Activated CD8-positive, alpha-beta memory T cell treated with anti-CD3 and anti-CD28 coated beads, Interleukin-2, amount 50 U/mL, for 24 hours (primary cell): ENCODE results near the gene CD79A.

Experiments
- DNase-seq: peaks from one replicate; pipeline ENCODE4 v3.0.0-alpha.2; 2020; ENCODE audit errors: extremely low read depth

Gene CD79A

DNA sequence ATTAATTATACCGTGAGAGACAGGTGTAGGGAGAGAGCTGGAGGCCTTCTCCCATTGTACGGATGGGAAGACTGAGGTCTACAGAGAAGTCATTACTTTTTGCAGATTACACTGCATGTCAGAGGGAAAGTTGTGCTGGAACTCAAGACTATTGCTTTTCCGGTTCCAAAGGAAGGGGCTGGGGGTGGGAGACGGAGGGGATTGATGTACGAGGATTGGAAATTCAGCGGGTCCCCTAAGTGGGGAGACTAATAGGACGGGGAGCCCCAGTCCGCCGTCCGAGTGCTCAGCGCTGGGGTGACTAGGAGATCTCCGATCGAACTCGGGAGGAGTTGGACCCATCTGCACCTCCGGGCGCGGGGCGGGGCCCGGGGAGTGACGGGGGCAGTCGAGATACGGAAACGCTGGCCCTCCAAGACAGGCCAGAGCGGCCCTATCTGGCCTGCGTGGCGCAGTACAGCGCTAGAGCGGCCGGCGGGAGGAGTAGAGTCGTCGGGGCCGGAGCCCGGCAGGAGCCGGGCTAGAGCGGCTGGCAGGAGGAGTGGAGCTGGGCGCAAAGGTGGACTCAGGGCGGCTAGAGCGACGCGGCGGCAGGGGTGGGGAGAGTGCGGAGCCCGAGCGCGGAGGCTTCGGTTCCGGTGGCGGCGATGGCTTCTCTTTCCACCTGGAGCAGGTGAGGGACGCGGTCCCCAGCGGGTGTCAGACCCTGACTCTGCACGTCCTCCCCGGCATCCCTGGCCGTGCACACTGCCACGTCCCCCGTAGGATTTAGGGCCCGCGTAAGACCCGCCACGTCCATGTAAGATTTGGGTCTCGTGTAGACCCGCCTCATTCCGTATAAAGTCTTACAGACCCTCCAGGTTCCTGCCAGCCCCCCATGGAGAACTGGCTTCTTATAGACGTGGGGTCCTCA lies 7.0 kb downstream of the CD79A start:
- DNase-seq: peak; percentile 76

DNA sequence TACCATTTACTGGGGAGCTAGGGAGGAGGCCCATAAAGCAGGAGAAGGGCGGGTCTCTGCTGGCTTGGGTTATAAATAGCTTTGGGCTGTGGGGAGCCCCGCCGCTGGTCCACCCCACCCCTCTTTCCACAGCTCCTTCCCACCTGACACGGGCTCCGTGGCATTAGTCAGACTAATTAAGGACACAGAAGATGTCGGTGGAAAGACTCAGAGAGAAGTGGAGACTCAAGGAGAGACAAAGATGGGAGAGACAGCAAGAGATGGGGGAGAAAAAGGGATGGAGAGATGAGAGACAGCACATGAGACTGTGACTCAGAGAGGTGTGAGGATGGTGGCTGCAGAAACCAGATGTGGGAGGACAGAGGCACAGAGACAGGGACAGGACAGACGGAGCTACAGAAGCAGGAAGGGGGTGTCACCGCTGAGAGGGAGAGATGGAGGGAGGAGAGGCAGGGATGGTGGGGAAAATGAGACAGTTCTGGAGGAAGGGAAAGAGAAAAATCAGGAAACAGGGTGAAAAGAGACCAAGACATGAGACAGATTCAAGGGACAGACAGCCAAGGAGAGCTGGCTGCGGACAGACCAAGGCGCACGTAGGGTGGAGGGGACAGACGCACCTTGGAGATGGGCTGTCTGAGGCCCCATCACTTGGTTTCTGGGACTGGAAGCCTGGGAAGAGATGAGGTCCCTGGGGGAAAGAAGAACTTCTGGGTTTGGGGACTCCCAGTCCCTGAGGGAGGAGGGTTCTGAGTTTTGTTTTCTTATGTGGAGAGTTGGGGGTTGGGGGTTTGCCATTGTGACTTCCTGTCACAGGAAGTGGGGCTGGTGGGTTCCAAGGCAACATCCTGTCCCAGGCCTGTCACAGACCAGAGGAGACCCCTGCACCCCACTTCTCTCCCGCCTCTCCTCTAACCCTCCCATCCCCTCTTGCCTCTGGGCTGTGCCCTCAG lies 10.0 kb downstream of the CD79A start:
- no peak for DNase-seq

DNA sequence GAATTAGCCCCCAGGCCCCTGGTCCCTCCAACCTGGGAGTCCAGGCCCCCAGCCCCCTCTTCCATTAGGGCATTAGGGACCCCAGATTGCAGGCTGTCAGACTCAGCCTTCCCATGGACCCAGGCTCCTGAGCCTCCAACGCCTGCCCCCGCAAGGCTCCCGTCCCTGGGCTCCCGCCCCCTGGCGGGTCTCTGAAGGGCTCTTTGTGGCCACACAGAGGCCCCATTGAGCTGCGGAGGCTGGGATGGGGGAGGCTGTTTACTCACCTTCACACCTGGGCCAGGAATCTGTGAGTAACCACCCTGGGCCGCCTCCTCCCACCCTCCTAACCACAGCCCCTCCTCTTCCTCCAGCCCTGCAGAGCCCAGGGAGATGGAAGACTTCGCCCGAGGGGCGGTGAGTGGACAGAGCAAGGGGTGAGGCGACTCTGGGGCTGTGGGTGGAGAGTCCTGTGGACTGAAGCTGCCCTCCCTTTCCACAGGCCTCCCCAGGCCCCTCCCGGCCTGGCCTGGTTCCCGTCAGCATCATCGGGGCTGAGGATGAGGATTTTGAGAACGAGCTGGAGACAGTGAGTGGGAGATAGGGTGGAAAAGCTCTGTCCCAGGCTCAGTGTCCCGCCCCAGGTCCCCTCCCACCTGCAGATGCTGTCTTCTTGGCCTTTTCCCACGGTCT lies 10.8 kb downstream of the CD79A start:
- DNase-seq: peak; percentile 72

DNA sequence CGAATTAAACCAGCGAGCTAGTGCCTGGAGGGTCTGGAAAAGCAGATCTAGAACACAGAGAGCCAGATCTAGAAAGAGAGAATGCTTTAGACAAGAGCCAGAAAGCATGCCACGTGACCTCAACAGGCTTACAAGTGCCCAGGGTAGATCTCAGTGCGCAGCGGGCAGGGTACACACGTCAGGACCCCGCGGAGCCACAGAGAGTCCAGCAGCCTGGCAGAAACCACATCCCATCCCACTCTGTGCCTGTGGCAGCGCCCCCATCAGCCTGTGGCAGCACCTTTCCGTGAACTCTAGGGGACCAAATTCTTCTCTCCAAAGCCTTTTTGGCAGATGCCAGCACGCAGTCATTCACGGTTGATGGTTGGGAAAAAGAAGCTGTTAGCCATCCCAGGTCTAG lies 11.8 kb downstream of the CD79A start:
- DNase-seq: no peak

DNA sequence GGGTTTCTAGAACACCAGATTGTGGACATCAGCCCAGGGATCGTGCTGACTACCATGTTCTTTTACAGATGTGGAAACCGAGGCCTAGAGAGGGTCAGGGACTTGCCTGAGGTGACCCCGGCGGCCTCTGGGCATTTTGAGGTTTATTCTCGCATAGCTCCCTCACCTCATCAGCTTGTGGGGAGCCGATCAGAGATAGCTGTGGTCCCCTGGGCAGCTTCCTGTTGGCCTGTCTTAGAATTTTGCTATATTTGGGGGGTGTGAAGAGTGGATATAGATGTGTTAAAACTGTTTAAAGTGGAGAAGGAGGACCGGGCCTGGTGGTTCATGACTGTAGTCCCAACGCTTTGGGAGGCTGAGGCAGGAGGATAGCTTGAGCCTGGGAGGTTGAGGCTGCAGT lies 12.8 kb downstream of the CD79A start:
- DNase-seq: no peak

DNA sequence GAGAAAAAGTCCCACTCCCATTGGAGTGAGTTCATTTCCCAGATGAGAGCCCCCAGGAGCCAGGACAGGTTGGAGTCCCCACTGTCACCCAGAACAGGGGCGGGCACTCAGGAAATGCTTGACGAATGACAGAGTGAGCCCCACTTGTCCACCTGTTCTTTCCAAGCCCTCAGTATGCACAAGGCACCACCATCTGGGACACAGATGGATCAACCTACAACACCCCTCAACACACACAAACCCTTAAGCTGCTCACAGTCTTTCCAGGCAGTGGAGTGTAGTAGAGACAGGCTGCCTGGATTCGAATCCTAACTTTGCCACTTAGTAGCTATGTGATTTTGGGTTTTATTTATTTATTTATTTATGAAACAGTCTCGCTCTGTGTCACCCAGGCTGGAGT lies 13.9 kb downstream of the CD79A start:
- DNase-seq: no peak

DNA sequence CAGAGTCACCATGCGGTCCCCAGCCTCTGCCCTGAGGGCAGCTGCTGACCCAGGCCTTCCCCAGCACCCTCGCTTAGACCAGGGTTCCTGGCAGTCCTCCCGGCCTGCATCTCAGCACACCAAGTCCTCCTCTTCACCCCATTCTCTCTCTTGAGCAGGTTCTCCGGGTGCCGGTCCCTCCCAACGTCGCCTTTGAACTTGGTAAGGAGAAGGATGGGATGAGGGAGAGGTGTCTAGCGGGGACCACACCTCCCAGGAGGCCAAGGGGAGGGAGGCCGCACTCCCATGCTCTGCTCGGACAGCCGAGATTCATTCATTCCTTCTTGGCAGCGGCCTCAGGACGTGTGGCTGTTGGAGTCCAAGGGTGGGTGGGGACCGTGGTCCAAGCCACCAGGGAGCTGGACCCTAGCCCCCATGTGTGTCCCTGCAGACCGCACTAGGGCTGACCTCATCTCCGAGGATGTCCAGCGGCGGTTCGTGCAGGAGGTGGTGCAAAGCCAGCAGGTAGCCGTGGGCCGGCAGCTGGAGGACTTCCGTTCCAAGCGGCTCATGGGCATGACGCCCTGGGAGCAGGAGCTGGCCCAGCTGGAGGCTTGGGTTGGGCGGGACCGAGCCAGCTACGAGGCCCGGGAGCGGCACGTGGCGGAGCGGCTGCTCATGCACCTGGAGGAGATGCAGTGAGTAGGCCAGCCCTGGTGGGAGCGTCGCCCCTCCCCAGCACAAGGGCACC lies 15.3 kb downstream of the CD79A start:
- DNase-seq: no peak

DNA sequence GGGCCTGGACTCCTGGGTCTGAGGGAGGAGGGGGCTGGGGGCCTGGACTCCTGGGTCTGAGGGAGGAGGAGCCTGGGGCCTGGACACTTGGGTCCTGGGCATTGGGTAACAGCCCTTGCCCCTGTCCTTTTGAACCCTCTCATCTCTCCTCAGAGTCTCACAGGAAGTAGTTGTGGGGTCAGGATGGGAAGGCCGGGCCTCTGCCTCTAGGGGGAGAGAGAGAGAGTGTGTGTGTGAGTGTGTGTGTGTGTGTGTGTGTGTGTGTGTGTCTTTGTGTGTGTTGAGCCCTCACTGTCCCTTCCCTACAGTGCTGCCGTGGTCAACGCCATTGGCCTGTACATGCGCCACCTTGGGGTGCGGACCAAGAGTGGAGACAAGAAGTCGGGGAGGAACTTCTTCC lies 16.8 kb downstream of the CD79A start:
- DNase-seq: no peak

DNA sequence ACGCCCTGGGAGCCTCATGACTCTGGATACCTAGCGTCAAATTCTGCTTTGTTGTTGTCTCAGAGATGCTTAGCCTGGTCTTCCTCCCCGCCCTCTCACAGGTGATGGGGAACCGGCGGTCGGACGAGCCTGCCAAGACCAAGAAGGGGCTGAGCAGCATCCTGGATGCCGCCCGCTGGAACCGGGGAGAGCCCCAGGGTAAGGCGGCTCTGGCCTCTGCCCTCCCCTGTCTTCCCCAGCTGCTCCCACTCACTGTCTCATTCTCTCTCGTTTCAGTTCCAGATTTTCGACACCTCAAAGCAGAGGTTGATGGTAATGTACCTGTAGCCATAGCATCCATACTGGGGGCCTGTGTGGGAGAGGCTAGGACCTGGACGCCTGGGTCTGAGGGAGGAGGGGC lies 17.3 kb downstream of the CD79A start:
- DNase-seq: no peak

DNA sequence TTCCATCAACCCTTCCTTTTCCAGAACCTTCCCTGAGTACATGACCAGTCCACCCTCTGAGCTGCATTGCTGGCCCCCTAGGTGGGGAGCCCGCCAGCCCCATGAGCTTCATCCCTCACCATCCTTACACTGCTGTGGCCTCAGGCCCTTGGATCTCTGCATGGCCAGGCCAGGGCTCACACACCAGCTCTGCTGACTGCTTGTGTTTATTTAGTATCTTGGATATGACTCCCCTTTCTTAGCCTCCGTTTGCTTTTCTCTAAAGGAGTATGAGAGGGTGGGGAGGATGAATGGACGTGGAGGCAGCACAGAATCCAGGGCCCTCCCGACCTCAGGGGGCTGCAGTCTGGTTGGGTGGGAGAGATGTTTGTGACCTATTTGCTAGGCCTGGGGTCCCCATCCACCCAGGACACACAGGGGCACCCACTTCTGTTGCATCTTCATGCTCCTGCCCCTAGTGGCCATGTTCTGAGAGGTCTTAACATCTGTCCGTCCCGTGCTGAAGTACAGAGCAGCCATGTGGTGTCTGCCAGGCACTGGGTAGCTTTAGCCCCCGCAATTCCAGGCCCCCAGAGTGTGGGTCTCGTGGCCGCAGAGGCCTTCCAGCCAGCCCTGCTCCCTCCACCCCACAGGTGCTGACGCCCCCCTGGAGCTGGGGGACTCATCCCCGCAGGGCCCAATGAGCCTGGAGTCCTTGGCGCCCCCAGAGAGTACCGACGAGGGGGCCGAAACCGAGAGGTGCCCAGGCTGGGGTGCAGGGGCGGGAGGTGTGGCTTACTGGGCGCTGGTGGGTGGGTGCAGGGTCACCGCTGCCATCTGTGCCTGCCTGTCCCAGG lies 18.9 kb downstream of the CD79A start:
- no peak for DNase-seq

DNA sequence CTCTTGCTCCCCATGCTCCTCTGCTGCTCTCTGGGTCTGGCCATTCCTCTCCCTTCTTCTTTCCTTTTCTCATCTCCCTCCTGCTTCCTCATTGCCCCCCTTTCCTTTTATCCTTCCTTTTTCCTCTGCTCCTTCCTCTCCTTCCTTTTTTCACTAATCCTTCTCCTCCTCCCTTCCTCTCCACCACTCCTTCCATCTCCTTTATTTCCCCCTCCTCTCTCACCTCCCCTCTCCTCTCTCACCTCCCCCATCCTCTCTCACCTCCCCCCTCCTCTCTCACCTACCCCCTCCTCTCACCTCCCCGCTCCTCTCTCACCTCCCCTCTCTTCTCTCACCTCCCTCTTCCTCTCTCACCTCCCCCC lies 19.5 kb downstream of the CD79A start:
- no peak for DNase-seq

DNA sequence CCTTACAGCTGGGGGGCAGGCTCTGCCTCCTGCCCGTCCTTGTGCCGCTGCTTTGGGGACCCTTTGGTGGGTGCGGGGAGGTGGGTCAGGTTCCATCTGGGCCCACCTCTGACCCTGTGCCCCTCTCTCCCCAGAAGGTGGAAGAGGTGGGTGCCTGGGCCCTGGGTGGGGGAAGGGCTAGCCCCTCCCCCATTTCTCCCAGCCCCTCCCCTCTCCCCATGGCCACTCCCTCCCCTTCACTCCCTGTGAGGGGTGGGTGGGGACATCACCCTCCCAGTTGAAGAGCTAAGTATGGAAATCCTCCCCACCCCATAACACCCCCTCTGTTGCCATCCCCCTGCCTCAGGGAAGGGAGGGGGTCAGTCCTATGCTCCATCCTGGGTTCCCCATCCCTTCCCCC lies 20.1 kb downstream of the CD79A start:
- no peak for DNase-seq

DNA sequence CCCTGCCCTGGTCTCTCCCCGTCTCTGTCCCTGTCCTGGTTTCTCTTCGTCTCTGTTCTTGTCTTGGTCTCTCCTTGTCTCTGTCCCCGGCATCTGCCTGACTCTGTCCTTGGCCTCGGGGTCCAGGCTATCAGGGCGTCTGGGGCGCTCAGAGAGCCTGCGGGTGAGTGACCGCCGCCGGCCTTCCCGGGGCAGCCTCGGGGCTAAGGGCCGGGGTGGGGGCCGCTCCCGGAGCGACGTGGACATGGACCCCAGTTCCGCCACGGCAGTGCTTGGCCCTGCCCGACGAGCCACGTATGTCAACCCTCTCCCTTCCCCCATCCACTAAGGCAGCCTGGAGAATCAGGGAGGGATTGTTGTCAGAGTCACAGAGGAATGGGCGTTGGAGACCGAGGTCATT lies 20.7 kb downstream of the CD79A start:
- no peak for DNase-seq

DNA sequence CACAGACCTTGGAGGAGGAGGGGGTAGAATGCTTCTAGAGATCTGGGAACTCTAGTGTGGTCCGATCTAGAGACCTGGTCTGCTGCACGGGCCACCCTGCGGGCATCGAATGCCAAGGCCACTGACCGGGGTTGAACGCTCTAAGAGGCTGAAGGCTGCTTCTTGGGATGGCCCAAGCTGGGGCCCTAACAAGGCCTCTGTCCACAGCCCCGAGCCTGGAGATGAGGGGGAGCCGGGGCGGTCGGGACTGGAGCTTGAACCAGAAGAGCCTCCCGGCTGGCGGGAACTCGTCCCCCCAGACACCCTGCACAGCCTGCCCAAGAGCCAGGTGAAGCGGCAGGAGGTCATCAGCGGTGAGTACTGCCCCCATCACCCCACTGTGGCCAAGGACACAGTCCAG lies 21.2 kb downstream of the CD79A start:
- DNase-seq: no peak

DNA sequence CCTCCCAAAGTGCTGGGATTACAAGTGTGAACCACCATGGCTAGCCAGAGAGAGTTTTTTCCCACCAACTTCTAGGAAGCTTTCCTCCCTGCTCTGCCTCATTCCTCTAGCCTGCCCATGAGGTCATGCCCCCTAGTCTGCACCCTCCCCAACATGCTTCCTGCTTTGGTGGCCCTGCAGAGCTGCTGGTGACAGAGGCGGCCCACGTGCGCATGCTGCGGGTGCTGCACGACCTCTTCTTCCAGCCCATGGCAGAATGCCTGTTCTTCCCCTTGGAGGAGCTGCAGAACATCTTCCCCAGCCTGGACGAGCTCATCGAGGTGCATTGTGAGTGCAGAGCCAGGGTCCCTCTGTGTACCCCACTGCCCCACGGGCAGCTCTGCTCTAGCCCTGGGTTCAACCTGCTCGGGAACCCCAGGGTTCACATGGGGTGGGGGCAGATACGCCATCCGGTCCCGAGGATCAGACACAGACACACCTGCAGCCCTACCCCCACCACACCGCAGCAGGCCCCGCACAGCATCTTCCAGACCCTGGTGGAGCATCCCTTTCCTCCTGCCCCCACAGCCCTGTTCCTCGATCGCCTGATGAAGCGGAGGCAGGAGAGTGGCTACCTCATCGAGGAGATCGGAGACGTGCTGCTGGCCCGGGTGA lies 24.8 kb downstream of the CD79A start:
- no peak for DNase-seq

DNA sequence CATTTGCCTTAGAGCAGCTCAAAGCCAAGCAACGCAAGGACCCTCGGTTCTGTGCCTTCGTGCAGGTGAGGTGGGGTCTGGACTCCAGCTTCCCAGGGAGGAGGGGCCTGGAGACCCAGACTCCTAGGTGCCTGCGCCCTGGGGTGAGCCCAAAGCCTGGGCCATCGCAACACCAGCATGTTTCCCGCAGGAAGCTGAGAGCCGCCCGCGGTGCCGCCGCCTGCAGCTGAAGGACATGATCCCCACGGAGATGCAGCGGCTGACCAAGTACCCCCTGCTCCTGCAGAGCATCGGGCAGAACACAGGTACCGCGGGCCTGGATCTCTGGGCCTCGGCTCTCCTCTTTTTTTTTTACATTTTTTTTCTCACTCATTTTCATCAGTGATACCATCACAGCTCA lies 25.5 kb downstream of the CD79A start:
- DNase-seq: no peak

DNA sequence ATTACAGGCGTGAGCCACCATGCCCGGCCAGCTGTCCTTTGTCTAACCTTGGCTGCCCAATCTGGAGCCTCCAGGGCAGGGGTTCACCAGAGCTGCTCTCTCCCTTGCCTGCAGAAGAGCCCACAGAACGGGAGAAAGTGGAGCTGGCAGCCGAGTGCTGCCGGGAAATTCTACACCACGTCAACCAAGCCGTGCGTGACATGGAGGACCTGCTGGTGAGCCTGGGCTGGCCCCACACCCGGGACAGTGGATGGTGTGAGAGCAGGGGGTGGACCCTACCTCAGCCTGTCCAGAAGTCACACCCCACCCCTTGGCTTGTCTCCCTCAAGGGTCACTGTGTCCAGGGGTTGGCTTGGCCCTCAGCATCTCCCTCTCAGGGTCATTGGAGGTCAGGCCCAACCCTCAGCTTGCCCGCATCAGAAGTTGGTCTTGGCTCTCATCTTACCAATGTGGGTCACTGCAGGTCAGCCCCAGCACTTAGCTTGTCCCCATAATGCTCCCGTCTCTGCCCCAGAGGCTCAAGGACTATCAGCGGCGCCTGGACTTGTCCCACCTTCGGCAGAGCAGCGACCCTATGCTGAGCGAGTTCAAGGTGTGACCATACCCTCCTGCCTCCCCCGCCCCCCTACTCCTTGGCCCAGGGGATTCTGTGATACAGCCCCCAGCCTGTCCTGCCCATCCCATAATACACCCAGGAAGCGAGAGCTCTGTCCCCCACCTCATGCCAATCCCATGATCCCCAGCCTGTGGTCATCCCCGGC lies 26.3 kb downstream of the CD79A start:
- DNase-seq: no peak

DNA sequence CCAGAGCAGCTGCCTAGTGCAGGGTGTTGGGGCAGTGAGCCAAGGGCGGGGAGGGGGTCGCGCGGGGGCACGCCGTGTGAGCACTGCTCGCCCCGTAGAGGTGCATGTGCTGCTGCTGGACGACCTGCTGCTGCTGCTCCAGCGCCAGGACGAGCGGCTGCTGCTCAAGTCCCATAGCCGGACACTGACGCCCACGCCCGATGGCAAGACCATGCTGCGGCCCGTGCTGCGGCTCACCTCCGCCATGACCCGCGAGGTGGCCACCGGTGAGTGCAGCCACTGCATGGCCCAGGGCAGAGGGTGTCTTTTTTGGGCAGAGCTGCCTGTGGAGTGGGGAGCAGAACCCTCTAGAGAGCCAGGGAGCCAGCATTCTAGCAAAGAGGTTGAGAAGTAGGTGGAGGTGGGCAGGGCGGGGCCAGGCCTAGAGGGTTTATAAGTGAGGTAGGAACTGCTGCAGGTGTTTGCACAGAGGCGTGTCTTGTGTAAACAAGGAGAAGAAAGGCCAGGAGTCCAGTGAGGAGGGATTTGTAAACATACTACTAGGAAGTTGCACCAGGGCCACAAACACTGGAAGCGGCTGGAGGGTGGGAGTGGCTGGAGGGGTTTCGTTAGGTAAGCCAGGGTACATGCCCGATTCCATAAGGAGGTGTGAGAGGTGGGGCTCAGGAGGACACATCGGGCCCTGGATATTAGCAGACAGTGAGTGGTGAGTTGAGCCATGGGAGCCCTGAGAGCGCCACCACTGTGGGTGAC lies 27.2 kb downstream of the CD79A start:
- no peak for DNase-seq
